Smooth muscle cell (in vitro differentiated cells): ENCODE data around the gene SCUBE1. TPM values are rescaled to one million over a fixed set of nuclear protein-coding genes. Genes with fewer than 3 reads are reported as not detected.

ENCODE experiments used
- DNase-seq: peaks from one replicate; lab custom pipeline; 2025; ENCODE audit not compliant: unreplicated experiment; lab: John Stamatoyannopoulos, UW
- H2AFZ ChIP-seq: fragments of 200-600 bp; sonication (generic); 2 replicates; pipeline ENCODE4 v1.6.0; 2016; ENCODE audit warnings: antibody characterized with exemption, low read depth, mild to moderate bottlenecking
- H3F3A ChIP-seq: fragments of 200-600 bp; sonication (generic); 2 replicates; pipeline ENCODE4 v1.6.0; 2017; ENCODE audit warnings: antibody characterized with exemption, low read depth
- H3K27ac ChIP-seq: fragments of 200-600 bp; sonication (generic); 2 replicates; pipeline ENCODE4 v1.5.1; 2016; ENCODE audit warnings: low read depth, mild to moderate bottlenecking
- H3K27me3 ChIP-seq: fragments of 200-600 bp; sonication (generic); 2 replicates; pipeline ENCODE4 v1.6.1; 2016; ENCODE audit warnings: low read depth, mild to moderate bottlenecking
- H3K36me3 ChIP-seq: fragments of 200-600 bp; sonication (generic); 2 replicates; pipeline ENCODE4 v1.5.1; 2016; ENCODE audit warnings: low read depth
- H3K4me1 ChIP-seq: fragments of 200-600 bp; sonication (generic); 2 replicates; pipeline ENCODE4 v1.5.1; 2016; ENCODE audit warnings: low read depth
- H3K4me2 ChIP-seq: fragments of 200-600 bp; sonication (generic); 2 replicates; pipeline ENCODE4 v1.6.0; 2016; ENCODE audit warnings: mild to moderate bottlenecking
- H3K4me3 ChIP-seq: fragments of 200-600 bp; sonication (generic); 2 replicates; pipeline ENCODE4 v1.5.1; 2016; ENCODE audit warnings: mild to moderate bottlenecking
- H3K79me2 ChIP-seq: fragments of 200-600 bp; sonication (generic); 2 replicates; pipeline ENCODE4 v1.6.0; 2016; ENCODE audit warnings: low read depth, mild to moderate bottlenecking
- H3K9ac ChIP-seq: fragments of 200-600 bp; sonication (generic); 2 replicates; pipeline ENCODE4 v1.6.0; 2016; ENCODE audit warnings: low read depth
- H3K9me3 ChIP-seq: fragments of 200-600 bp; sonication (generic); replicated peaks from 2 replicates; pipeline ENCODE4 v1.5.1; 2016; ENCODE audit warnings: low read depth
- H4K20me1 ChIP-seq: fragments of 200-600 bp; sonication (generic); 2 replicates; pipeline ENCODE4 v1.6.0; 2016; ENCODE audit warnings: low read depth
- CTCF ChIP-seq: fragments of 200-600 bp; sonication (generic); IDR thresholded peaks from 2 replicates; pipeline ENCODE4 v1.5.1; 2017; ENCODE audit warnings: borderline replicate concordance, mild to moderate bottlenecking, antibody characterized with exemption; ENCODE audit not compliant: insufficient read depth, poor library complexity, severe bottlenecking
- WGBS: methylation state at CpG from one replicate; pipeline ENCODE4 v1.1.7; 2016; ENCODE audit warnings: low lambda C conversion rate; 5-methylcytosine and 5-hydroxymethylcytosine counted together
- polyA plus RNA-seq: library from polyadenylated mRNA; unstranded; fragments of >200 nt; fragmentation: Nextera tagmentation; extraction: Ambion mirVana; gene quantifications from 2 replicates; pipeline ENCODE4 v1.2.1, GENCODE V29; 2016
- total RNA-seq: library from RNA; depleted of rRNA; stranded (reverse); fragments of >200 nt; gene quantifications from 2 replicates; pipeline ENCODE4 v1.2.3, GENCODE V29; 2014

Gene SCUBE1
- total and polyA plus RNA-seq, 2 experiments from 2014 or later = 13.4 to 16.3 TPM

GRCh38 chr22:43183496-43184277 is 159.5 kb downstream of the SCUBE1 start:
- Histone ChIP-seq H4K20me1 (peaks cover 17% of the 10 kb centered on the region), H3K27ac (peak overlapping the region; percentile 45), H3K4me3 (no peak overlapping the region), H2AFZ (no peak overlapping the region), H3K9me3 (no peaks in the 10 kb centered on the region), H3K4me2 (no peak overlapping the region), H3K79me2 (no peaks in the 10 kb centered on the region), H3K27me3 (no peaks in the 10 kb centered on the region), H3K9ac (no peak overlapping the region), H3F3A (peaks cover 4% of the 10 kb centered on the region), H3K36me3 (no peaks in the 10 kb centered on the region), H3K4me1 (peaks cover 19% of the 10 kb centered on the region)
- no peak for DNase-seq
- 71% methylated on average over 12 of the region's 12 CpGs for WGBS
- TF ChIP-seq CTCF = no peak

- TF ChIP-seq CTCF = no peak
- H3K4me3 ChIP-seq = no peak overlapping the region
- H3K9me3 ChIP-seq = no peaks in the 10 kb centered on the region
- H3K79me2 ChIP-seq = no peaks in the 10 kb centered on the region
- peaks cover 17% of the 10 kb centered on the region for H4K20me1 ChIP-seq
- no peak overlapping the region for H2AFZ ChIP-seq
- H3K27me3 ChIP-seq = no peaks in the 10 kb centered on the region
- peaks cover 14% of the 10 kb centered on the region for H3K4me1 ChIP-seq
- no peak for DNase-seq
- no peak overlapping the region for H3K9ac ChIP-seq
- no peaks in the 10 kb centered on the region for H3F3A ChIP-seq
- H3K27ac ChIP-seq = no peak overlapping the region
- H3K4me2 ChIP-seq = no peak overlapping the region
- H3K36me3 ChIP-seq = no peaks in the 10 kb centered on the region
- 99% methylated on average over 17 of the region's 17 CpGs for WGBS
Observed at GRCh38 chr22:43182726-43183125, 160.4 kb downstream of the SCUBE1 start.

- H3K27me3 ChIP-seq = no peaks in the 10 kb centered on the region
- 96% methylated on average over 8 of the region's 10 CpGs for WGBS
- no peak for TF ChIP-seq CTCF
Observed at GRCh38 chr22:43182118-43182517, 161.1 kb downstream of the SCUBE1 start.

More at GRCh38 chr22:43182118-43182517, 161.1 kb downstream of the SCUBE1 start:
- DNase-seq = no peak
- no peak overlapping the region for H3K4me3 ChIP-seq
- no peak overlapping the region for H3K27ac ChIP-seq
- H4K20me1 ChIP-seq = peaks cover 17% of the 10 kb centered on the region
- no peak overlapping the region for H3K4me2 ChIP-seq
- no peaks in the 10 kb centered on the region for H3K36me3 ChIP-seq
- no peaks in the 10 kb centered on the region for H3K9me3 ChIP-seq
- H2AFZ ChIP-seq = no peak overlapping the region
- H3K4me1 ChIP-seq = peaks cover 12% of the 10 kb centered on the region
- no peaks in the 10 kb centered on the region for H3F3A ChIP-seq
- no peak overlapping the region for H3K9ac ChIP-seq
- H3K79me2 ChIP-seq = no peaks in the 10 kb centered on the region
